B cell (primary cell): Measurements from ENCODE around the gene GPHN.

Experiments
- CTCF ChIP-seq: fragments of 200-600 bp; IDR thresholded peaks from one replicate; pipeline ENCODE4 v1.8.0; 2022; ENCODE audit warnings: antibody characterized with exemption, mild to moderate bottlenecking
- EZH2 ChIP-seq: IDR thresholded peaks from 2 replicates; pipeline ENCODE4 v1.6.1; 2012; ENCODE audit warnings: borderline replicate concordance, low read depth, mild to moderate bottlenecking, moderate library complexity, low read length; ENCODE audit not compliant: insufficient read depth, poor library complexity, severe bottlenecking

- TF ChIP-seq CTCF: no peak
- no peak for TF ChIP-seq EZH2
These were observed 510.8 kb downstream of the GPHN start for GRCh38 chr14:67018720-67019119.
